ENCODE results near the gene SSU72. TPM values are rescaled to one million over a fixed set of nuclear protein-coding genes. Genes with fewer than 3 reads are reported as not detected.

The SSU72 gene
- total RNA-seq, 4 donors from 2014 or later, result 129 to 161 (median 146) TPM

DNA sequence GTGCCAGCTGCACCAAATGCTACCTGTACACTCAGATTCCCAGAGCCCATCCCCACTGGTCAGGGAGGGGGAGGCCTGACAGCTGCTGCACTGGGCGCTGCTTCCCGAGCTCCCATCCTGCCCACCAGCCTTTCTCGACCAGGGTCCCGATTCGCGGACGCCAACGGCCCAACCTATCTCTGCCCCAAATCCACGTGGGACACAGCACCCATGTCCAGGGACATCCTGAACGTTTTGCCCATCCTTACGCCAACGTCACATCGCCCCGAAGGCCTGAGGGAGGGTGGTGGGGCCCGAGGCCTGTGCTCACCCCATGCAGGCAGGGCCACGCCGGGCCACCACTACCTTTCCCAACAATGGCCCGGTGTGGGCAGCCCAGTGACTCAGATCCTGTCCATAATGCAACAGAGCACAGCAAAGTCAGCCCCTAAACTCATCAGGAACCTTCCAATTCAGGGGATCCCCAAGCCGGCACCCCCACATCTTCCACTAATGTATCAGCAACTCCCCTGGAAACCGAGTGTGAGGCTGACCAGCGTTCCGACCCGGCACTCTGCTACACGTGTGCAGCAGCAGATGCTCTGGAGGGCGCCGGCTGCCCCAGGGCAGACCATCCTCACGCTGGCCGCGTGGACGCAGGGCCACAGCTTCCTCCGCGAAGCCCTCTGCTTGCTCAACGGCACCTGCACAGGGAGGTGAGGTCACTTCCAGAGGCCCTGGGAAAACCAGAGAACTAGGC, 23.0 kb downstream of the SSU72 start:
- DNase-seq (ENCODE audit: low spot score in 2 of 2), result no peak
- peaks cover 0 to 33% (median 0%) of the 10 kb centered on the region in 3 donors for H3K36me3 ChIP-seq
- TF ChIP-seq EP300 (IDR thresholded peaks at IDR 0.05), result no peak
- TF ChIP-seq POLR2A (IDR thresholded peaks at IDR 0.05), result no peak
- TF ChIP-seq, protein P1, sequence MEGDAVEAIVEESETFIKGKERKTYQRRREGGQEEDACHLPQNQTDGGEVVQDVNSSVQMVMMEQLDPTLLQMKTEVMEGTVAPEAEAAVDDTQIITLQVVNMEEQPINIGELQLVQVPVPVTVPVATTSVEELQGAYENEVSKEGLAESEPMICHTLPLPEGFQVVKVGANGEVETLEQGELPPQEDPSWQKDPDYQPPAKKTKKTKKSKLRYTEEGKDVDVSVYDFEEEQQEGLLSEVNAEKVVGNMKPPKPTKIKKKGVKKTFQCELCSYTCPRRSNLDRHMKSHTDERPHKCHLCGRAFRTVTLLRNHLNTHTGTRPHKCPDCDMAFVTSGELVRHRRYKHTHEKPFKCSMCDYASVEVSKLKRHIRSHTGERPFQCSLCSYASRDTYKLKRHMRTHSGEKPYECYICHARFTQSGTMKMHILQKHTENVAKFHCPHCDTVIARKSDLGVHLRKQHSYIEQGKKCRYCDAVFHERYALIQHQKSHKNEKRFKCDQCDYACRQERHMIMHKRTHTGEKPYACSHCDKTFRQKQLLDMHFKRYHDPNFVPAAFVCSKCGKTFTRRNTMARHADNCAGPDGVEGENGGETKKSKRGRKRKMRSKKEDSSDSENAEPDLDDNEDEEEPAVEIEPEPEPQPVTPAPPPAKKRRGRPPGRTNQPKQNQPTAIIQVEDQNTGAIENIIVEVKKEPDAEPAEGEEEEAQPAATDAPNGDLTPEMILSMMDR (IDR thresholded peaks at IDR 0.05), result no peak
- peaks cover 0 to 39% (median 4%) of the 10 kb centered on the region in 4 donors for H3K4me1 ChIP-seq
- no peak overlapping the region for H3K27ac ChIP-seq
- no peaks in the 10 kb centered on the region for H3K9me3 ChIP-seq
- no peaks in the 10 kb centered on the region for H3K27me3 ChIP-seq
- WGBS, 2 donors, result 84 to 89% methylated on average over 33 of the region's 33 CpGs
- H3K4me3 ChIP-seq, result no peak overlapping the region

DNA sequence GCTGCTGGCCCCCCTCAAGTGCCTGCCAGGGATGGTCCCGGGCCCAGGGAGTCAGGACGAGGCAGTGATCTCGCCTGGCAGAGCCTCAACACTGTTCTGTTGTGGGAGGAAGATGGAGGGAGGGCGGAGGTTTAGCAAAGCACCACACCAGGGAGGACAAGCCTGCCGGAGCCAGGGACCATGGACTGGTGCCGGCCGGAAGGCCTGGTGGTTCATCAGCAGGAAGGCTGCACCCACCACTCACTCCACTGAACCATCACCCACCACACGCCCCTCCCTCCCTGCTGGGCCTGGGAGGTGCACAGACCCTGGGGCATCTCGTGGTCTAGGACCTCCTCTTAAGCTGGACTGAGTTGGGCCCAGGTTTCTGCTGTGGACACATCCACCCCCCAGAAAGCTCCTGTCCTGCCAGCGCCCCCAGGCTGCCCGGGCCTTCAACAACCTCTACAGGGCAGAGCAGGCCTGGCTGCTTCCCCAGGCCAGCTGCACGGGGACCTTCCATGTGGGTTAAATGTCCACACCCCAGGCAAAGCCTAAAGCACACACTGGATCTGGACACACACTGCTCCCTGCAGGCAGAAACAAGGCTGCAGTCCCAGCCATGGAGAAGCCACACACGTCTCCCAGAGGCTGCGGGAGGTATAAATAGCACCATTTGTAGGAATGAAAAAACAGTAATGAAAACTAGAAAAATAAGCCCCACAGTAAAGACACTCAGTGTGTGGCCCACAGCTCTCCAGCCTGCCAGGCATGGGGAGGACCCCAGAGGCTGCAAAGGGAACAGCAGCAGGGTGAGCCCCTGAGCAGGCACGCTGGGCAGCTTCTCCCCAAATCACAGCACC, 23.9 kb downstream of the SSU72 start:
- Histone ChIP-seq H3K4me1 (peaks cover 0 to 39% (median 4%) of the 10 kb centered on the region in 4 donors), H3K27me3 (no peaks in the 10 kb centered on the region), H3K27ac (peak overlapping the region in 1 of 4 donors; percentile 41), H3K36me3 (peaks cover 0 to 28% (median 0%) of the 10 kb centered on the region in 3 donors), H3K4me3 (no peak overlapping the region), H3K9me3 (no peaks in the 10 kb centered on the region)
- TF ChIP-seq EP300 (IDR thresholded peaks at IDR 0.05), result no peak
- TF ChIP-seq, protein P1 (IDR thresholded peaks at IDR 0.05), result peak in 3 of 5 experiments; percentile 17 to 22 (median 18)
- TF ChIP-seq POLR2A (IDR thresholded peaks at IDR 0.05), result no peak
- WGBS, 2 donors, result 35 to 48% methylated on average over 14 of the region's 15 CpGs
- no peak for DNase-seq (ENCODE audit: low spot score in 2 of 2)

DNA sequence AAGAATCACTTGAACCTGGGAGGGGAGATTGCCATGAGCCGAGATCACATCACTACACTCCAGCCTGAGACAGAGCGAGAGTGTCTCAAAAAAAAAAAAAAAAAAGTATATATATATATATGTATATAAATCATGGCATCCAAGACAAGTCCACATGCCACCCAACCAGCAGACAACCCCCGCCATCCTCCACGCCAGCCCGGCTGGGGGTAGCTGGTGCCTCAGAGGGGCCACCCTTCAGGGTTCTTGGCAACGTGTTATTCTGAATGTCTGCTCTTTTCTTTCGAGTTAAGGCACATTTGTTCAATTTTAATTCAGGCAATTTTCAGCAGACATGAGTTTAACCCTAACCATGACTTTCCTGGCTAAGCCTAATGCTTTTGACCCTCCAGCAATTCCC, 24.6 kb downstream of the SSU72 start:
- DNase-seq (ENCODE audit: low spot score in 2 of 2), result no peak
- TF ChIP-seq, protein P1 (IDR thresholded peaks at IDR 0.05), result no peak
- no peak for TF ChIP-seq EP300 (IDR thresholded peaks at IDR 0.05)
- no peak for TF ChIP-seq POLR2A (IDR thresholded peaks at IDR 0.05)
- no peak overlapping the region for H3K4me3 ChIP-seq
- H3K36me3 ChIP-seq, result peaks cover 0 to 20% (median 0%) of the 10 kb centered on the region in 3 donors
- peak overlapping the region in 1 of 4 donors; percentile 41 for H3K27ac ChIP-seq
- H3K4me1 ChIP-seq, result peaks cover 0 to 37% (median 4%) of the 10 kb centered on the region in 4 donors
- H3K9me3 ChIP-seq, result no peaks in the 10 kb centered on the region
- H3K27me3 ChIP-seq, result no peaks in the 10 kb centered on the region
- 55 to 62% methylated on average over 7 of the region's 7 CpGs for WGBS, 2 donors

DNA sequence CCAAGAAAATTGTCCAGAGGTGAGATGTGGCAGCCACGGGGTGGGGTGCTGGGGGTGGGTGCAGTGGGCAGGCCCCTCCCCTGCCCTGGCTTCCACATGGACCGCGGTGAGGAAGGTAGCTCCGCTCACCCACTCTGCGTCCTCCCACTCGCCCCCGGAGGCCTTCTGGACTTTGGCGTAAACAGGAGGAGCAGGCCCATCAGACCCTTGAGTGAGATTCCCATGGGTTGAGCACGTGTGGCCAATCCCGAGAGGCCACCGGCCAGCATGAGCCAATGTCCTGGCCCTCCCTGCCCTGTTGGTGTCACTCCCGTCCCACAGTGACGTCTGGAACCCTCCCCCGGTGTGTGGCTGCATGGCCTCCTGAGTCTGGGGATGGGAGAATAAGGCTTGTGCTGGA, 26.1 kb downstream of the SSU72 start:
- no peak for TF ChIP-seq EP300 (IDR thresholded peaks at IDR 0.05)
- no peak for TF ChIP-seq POLR2A (IDR thresholded peaks at IDR 0.05)
- TF ChIP-seq, protein P1 (IDR thresholded peaks at IDR 0.05), result no peak
- no peaks in the 10 kb centered on the region for H3K27me3 ChIP-seq
- no peak overlapping the region for H3K27ac ChIP-seq
- H3K4me3 ChIP-seq, result no peak overlapping the region
- DNase-seq (ENCODE audit: low spot score in 2 of 2), result no peak
- H3K4me1 ChIP-seq, result peaks cover 0 to 24% (median 4%) of the 10 kb centered on the region in 4 donors
- H3K9me3 ChIP-seq, result no peaks in the 10 kb centered on the region
- peaks cover 0 to 18% (median 0%) of the 10 kb centered on the region in 3 donors for H3K36me3 ChIP-seq
- 77 to 79% methylated on average over 10 to 12 of the region's 14 CpGs for whole genome bisulfite sequencing, 2 donors

All from tibial nerve (tissue), 4 donors.